Immature natural killer cell (primary cell): Measurements from ENCODE around the gene KCND3. TPM values are rescaled to one million over a fixed set of nuclear protein-coding genes. Genes with fewer than 3 reads are reported as not detected.

Experiments
- DNase-seq, 3 donors: peaks; one replicate each; pipeline ENCODE4 v3.0.0; 2022; ENCODE audit warnings: mixed read lengths in 1 of 3
- H3K27ac Mint-ChIP-seq, 6 donors: one replicate each; pipeline ENCODE4 v1.8.0; 2020; ENCODE audit warnings: mixed read lengths in 6 of 6, mild to moderate bottlenecking in 5 of 6, inconsistent platforms in 4 of 6, moderate library complexity in 3 of 6
- H3K27me3 Mint-ChIP-seq, 3 donors: one replicate each; pipeline ENCODE4 v1.8.0; 2020 to 2021; ENCODE audit warnings: low read depth in 3 of 3, mild to moderate bottlenecking in 3 of 3, mixed read lengths in 3 of 3, moderate library complexity in 3 of 3, inconsistent platforms in 1 of 3
- H3K36me3 Mint-ChIP-seq, 3 donors: one replicate each; pipeline ENCODE4 v1.8.0; 2020; ENCODE audit warnings: mixed read lengths in 3 of 3, inconsistent platforms in 2 of 3, mild to moderate bottlenecking in 2 of 3
- H3K4me1 Mint-ChIP-seq, 2 donors: one replicate each; pipeline ENCODE4 v1.8.0; 2020; ENCODE audit warnings: inconsistent platforms in 2 of 2, mild to moderate bottlenecking in 2 of 2, mixed read lengths in 2 of 2, moderate library complexity in 1 of 2
- H3K4me3 Mint-ChIP-seq, 5 donors: one replicate each; pipeline ENCODE4 v1.8.0; 2020; ENCODE audit warnings: mild to moderate bottlenecking in 5 of 5, mixed read lengths in 5 of 5, inconsistent platforms in 3 of 5, moderate library complexity in 3 of 5
- H3K9me3 Mint-ChIP-seq, 6 donors: one replicate each; pipeline ENCODE4 v1.8.0; 2020; ENCODE audit warnings: mild to moderate bottlenecking in 6 of 6, mixed read lengths in 6 of 6, inconsistent platforms in 4 of 6, moderate library complexity in 3 of 6
- polyA plus RNA-seq, 3 donors: library from polyadenylated mRNA; unstranded; fragments of 300-500 nt; fragmentation: Illumina TruSeq; gene quantifications; one replicate each; pipeline ENCODE4 v1.2.3, GENCODE V29; 2021

Gene KCND3
- polyA plus RNA-seq, 3 donors from 2014 or later, result 0.35 TPM; not detected in 2

GRCh38 chr1:111778066-111778465, 211.4 kb downstream of the KCND3 start:
- H3K27me3 Mint-ChIP-seq, result peaks cover 0 to 3% (median 2%) of the 10 kb centered on the region in 3 donors
- peaks cover 0 to 17% (median 3%) of the 10 kb centered on the region in 3 donors for H3K36me3 Mint-ChIP-seq
- DNase-seq, result no peak
- H3K9me3 Mint-ChIP-seq, result no peaks in the 10 kb centered on the region
- no peak overlapping the region for H3K4me3 Mint-ChIP-seq
- no peak overlapping the region for H3K27ac Mint-ChIP-seq
- no peaks in the 10 kb centered on the region for H3K4me1 Mint-ChIP-seq

DNA sequence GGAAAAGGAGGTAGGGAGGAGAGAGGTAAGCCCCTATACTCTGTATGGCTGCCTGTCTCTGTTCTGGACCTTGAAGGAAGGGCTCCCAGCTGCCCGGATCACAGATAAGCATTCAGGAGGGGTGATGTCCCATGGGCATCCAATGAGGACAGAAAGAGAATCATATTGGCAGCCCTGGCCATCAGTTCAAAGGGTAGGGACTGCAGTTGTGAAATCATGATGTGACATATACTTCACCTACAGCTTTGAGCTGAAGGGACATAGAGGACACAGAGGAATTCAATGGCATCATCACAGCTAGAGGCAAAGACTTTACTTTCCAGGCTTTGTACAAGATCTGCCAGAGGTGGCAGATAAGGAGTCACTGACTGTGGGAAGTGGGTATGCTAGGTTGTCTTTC, 212.2 kb downstream of the KCND3 start:
- no peaks in the 10 kb centered on the region for H3K9me3 Mint-ChIP-seq
- no peak for DNase-seq
- H3K4me1 Mint-ChIP-seq, result no peaks in the 10 kb centered on the region
- peaks cover 0 to 3% (median 2%) of the 10 kb centered on the region in 3 donors for H3K27me3 Mint-ChIP-seq
- H3K27ac Mint-ChIP-seq, result no peak overlapping the region
- H3K4me3 Mint-ChIP-seq, result no peak overlapping the region
- peaks cover 0 to 13% (median 3%) of the 10 kb centered on the region in 3 donors for H3K36me3 Mint-ChIP-seq

DNA sequence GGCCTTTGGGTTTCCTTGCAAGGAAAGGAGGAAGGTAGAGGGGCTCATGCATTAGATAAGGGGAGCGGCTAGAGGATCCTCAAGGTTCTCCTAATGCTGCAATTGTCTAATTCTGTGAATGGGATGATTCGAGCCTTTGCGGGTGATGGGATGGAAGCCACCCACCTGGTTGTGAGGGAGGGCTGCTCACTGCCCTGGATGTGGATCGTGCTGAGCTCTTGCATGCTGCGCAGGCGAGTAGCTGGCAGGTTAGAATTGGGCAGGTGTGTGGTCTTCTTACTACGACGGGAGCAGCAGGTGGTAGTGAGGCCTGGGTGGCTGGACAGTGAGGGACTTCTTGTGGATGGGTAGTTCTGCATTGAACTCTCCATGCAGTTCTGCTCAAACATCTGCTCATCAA, 212.6 kb downstream of the KCND3 start:
- no peak for DNase-seq
- Mint-ChIP-seq H3K4me3 (no peak overlapping the region), H3K27ac (no peak overlapping the region), H3K36me3 (peaks cover 0 to 13% (median 3%) of the 10 kb centered on the region in 3 donors), H3K9me3 (no peaks in the 10 kb centered on the region), H3K27me3 (peaks cover 0 to 3% (median 2%) of the 10 kb centered on the region in 3 donors), H3K4me1 (no peaks in the 10 kb centered on the region)

DNA sequence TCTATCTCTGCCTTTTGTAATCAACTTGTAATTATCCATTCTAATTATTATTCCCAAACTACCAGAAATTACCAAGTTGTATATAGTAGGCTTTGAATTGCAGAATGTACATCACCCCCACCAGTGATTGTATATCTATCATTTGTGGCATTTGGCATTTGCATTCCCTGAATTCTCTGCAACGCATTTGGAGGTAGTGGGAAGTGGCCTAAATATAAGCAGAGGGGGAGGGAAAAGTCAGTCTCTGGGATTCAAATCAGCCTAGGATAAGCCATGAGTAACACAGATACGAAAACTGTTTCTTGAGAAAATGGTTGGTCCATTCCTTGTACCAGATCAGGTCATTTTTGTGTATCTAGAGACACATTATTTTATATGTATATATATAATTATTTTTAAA, 213.1 kb downstream of the KCND3 start:
- Mint-ChIP-seq H3K4me3 (no peak overlapping the region), H3K27me3 (peaks cover 0 to 3% (median 2%) of the 10 kb centered on the region in 3 donors), H3K4me1 (no peaks in the 10 kb centered on the region), H3K36me3 (peaks cover 0 to 13% (median 3%) of the 10 kb centered on the region in 3 donors), H3K27ac (no peak overlapping the region), H3K9me3 (no peaks in the 10 kb centered on the region)
- DNase-seq, result no peak

DNA sequence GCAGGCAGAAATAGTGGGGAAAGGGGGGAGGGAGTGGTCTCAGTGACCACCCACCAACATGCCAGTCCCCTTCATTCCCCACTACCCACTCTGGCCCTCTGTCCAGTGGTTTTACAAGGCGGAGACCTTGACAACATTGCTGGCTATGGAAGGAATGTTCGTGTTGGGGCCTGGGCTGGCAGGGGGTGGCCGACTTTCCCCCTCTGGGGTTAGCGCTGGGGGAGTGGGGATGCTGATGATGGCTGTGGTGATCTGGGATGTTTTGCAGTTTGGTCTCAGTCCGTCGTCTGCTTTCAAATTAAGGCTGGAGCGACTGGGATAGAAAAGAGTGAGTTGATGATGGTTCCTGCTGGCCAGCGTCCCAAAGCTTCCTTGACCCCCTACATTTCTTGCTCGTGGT, 213.5 kb downstream of the KCND3 start:
- Mint-ChIP-seq H3K36me3 (peaks cover 0 to 8% (median 3%) of the 10 kb centered on the region in 3 donors), H3K4me1 (no peaks in the 10 kb centered on the region), H3K27me3 (peaks cover 0 to 3% (median 2%) of the 10 kb centered on the region in 3 donors), H3K27ac (no peak overlapping the region), H3K4me3 (no peak overlapping the region), H3K9me3 (no peaks in the 10 kb centered on the region)
- DNase-seq, result no peak

- H3K9me3 Mint-ChIP-seq, result no peaks in the 10 kb centered on the region
- peaks cover 0 to 16% (median 14%) of the 10 kb centered on the region in 3 donors for H3K36me3 Mint-ChIP-seq
- no peaks in the 10 kb centered on the region for H3K4me1 Mint-ChIP-seq
- no peak overlapping the region for H3K4me3 Mint-ChIP-seq
- H3K27ac Mint-ChIP-seq, result no peak overlapping the region
- H3K27me3 Mint-ChIP-seq, result no peaks in the 10 kb centered on the region
- no peak for DNase-seq
These were observed 218.6 kb downstream of the KCND3 start for GRCh38 chr1:111770916-111771315.

DNA sequence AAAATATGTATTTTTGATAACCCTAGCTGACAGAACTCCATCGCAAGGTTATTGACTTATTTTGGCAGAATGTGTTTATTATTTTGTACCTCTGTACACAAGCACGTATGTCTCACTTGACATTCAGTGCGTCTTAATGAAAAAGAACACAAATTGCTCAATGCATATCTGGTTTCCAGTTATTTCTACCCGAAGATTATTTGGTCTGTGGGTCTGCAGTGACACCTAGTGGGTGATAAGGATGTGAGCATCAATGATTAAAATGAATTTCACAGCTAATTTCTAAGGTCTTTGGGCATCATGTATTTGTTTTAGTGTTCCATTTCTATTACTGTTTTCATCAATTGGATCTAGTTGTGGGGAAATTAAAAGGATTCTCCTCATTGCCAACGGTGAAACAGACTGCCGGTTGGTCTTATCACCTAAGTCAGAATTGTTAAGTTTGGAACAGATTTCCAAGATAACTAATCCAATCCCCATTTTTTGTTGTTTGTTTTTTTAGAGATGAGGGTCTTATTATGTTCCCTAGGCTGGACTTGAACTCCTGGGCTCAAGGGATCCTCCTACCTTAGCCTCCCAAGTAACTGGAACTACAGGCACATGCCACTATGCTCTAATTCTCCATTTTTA, 219.8 kb downstream of the KCND3 start:
- H3K27me3 Mint-ChIP-seq, result no peaks in the 10 kb centered on the region
- H3K4me1 Mint-ChIP-seq, result no peaks in the 10 kb centered on the region
- peak; percentile 34 to 53 (median 41) for DNase-seq
- H3K4me3 Mint-ChIP-seq, result no peak overlapping the region
- H3K36me3 Mint-ChIP-seq, result peaks cover 1 to 22% (median 19%) of the 10 kb centered on the region in 3 donors
- no peaks in the 10 kb centered on the region for H3K9me3 Mint-ChIP-seq
- peak overlapping the region in 2 of 6 donors; percentile 12 to 23 for H3K27ac Mint-ChIP-seq

- no peak overlapping the region for H3K27ac Mint-ChIP-seq
- no peaks in the 10 kb centered on the region for H3K9me3 Mint-ChIP-seq
- no peak for DNase-seq
- H3K4me1 Mint-ChIP-seq, result no peaks in the 10 kb centered on the region
- no peak overlapping the region for H3K4me3 Mint-ChIP-seq
- no peaks in the 10 kb centered on the region for H3K27me3 Mint-ChIP-seq
- H3K36me3 Mint-ChIP-seq, result peaks cover 7 to 28% (median 19%) of the 10 kb centered on the region in 3 donors
These were observed 220.8 kb downstream of the KCND3 start for GRCh38 chr1:111768625-111769024.

DNA sequence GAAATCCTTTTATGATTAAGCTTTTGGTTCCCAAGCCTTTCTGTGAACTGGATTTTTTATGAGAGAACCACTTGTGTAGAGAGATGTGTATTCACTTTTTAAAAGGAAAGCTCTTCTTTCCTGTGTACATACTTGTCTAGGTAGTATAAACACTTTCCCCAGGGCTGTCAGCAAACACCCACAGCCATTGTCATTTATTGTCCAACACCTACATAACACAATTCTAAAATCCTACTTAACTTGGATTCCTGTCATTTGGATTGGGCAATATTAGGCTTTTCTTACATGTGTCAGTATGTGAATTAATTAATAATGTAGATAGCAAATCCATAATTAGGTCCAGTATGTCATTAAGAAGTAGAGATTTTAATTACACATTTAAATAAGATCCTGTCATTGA, 221.4 kb downstream of the KCND3 start:
- Mint-ChIP-seq H3K27ac (no peak overlapping the region), H3K4me1 (no peaks in the 10 kb centered on the region), H3K9me3 (no peaks in the 10 kb centered on the region), H3K36me3 (peaks cover 10 to 31% (median 19%) of the 10 kb centered on the region in 3 donors), H3K27me3 (no peaks in the 10 kb centered on the region), H3K4me3 (no peak overlapping the region)
- no peak for DNase-seq

DNA sequence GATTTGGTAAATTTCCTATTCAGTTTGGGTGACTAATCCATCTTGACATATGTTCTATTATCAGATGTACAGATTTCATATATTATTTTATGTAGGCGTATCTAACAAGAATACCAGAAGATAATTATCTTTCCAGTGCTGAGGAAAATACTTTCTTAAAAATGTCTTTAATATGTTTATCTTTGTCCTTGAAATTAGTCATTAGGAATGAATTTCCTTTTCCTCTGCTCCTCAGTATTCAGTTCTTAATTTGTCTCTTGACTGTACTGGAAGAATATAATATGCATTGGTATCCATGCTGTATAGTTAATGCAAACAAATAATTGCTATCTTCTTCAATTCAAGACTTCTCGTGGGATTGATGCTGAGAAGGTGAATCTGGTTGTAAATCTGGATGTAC, 227.1 kb downstream of the KCND3 start:
- peaks cover 6 to 18% of the 10 kb centered on the region in 2 donors for H3K4me1 Mint-ChIP-seq
- H3K4me3 Mint-ChIP-seq, result no peak overlapping the region
- no peak overlapping the region for H3K27ac Mint-ChIP-seq
- peaks cover 21 to 55% (median 39%) of the 10 kb centered on the region in 3 donors for H3K36me3 Mint-ChIP-seq
- H3K27me3 Mint-ChIP-seq, result peaks cover 0 to 2% (median 0%) of the 10 kb centered on the region in 3 donors
- no peaks in the 10 kb centered on the region for H3K9me3 Mint-ChIP-seq
- no peak for DNase-seq

DNA sequence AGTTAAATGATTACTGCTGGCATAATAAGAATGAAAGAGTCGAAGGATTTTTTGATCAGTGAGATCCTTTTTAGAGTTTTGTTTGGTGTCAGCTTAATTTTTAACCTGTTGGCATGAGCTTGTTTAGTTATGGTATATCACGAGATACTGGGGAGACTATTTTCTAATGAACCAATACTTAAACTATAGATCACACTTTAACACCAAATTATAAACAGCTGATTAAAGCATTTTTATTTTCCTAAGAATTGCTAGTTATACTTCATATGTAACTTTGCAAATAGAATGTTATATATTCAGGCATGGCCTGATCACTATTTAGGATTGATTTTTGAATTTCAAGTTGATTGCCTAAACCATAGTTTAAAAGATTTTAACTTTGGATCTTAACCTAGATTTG, 227.8 kb downstream of the KCND3 start:
- H3K36me3 Mint-ChIP-seq, result peaks cover 21 to 53% (median 34%) of the 10 kb centered on the region in 3 donors
- no peak overlapping the region for H3K4me3 Mint-ChIP-seq
- peaks cover 0 to 2% (median 0%) of the 10 kb centered on the region in 3 donors for H3K27me3 Mint-ChIP-seq
- H3K27ac Mint-ChIP-seq, result no peak overlapping the region
- peaks cover 12 to 25% of the 10 kb centered on the region in 2 donors for H3K4me1 Mint-ChIP-seq
- H3K9me3 Mint-ChIP-seq, result no peaks in the 10 kb centered on the region
- no peak for DNase-seq

DNA sequence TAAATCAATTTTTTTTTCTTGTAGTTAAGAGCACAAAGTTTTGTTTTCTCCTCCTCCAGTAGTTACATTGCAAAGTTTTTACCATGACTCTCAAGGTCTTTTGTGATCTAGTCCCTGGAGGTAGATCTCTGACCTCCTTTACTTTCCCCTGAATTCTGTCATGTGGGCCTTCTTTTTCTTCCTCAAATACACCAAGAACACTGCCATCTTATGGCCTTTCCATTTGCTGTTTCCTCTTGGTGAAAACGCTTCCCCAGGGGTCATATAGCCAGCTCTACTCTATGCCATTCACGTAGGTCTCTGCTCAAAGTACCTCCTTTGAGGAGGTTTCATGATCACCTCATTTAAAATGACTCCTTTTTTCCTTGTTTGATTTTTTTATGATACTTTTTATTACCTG, 231.1 kb downstream of the KCND3 start:
- Mint-ChIP-seq H3K9me3 (no peaks in the 10 kb centered on the region), H3K4me3 (peak overlapping the region in 3 of 5 donors; percentile 23 to 56 (median 33)), H3K27me3 (peaks cover 2 to 9% (median 9%) of the 10 kb centered on the region in 3 donors), H3K27ac (peak overlapping the region in 4 of 6 donors; percentile 5 to 68 (median 28)), H3K36me3 (peaks cover 12 to 26% (median 23%) of the 10 kb centered on the region in 3 donors), H3K4me1 (peaks cover 29 to 44% of the 10 kb centered on the region in 2 donors)
- DNase-seq, result no peak

- DNase-seq, result no peak
- peaks cover 29 to 44% of the 10 kb centered on the region in 2 donors for H3K4me1 Mint-ChIP-seq
- peak overlapping the region; percentile 85 to 100 (median 99) for H3K4me3 Mint-ChIP-seq
- H3K9me3 Mint-ChIP-seq, result no peaks in the 10 kb centered on the region
- H3K36me3 Mint-ChIP-seq, result peaks cover 3 to 14% (median 14%) of the 10 kb centered on the region in 3 donors
- peaks cover 2 to 11% (median 9%) of the 10 kb centered on the region in 3 donors for H3K27me3 Mint-ChIP-seq
- peak overlapping the region; percentile 84 to 100 (median 96) for H3K27ac Mint-ChIP-seq
These were observed 233.3 kb downstream of the KCND3 start for GRCh38 chr1:111756124-111756513.

GRCh38 chr1:111755331-111756123, 233.9 kb downstream of the KCND3 start, which contains the start of gene DDX20:
Gene DDX20, plus strand, starts transcription at chr1:111755901. Its CDS starts 24 bp downstream, at chr1:111755925.
- DNase-seq, result peak; percentile 95 to 97 (median 96)
- Mint-ChIP-seq H3K4me1 (peaks cover 29 to 44% of the 10 kb centered on the region in 2 donors), H3K9me3 (no peaks in the 10 kb centered on the region), H3K36me3 (peaks cover 3 to 14% (median 9%) of the 10 kb centered on the region in 3 donors), H3K4me3 (peak within 1 kb of the TSS; percentile 85 to 100 (median 99)), H3K27ac (peak within 1 kb of the TSS; percentile 96 to 100 (median 98)), H3K27me3 (peaks cover 2 to 11% (median 9%) of the 10 kb centered on the region in 3 donors)
